Spleen (tissue), 11 donors: ENCODE results near the gene HOXB7. TPM values are rescaled to one million over a fixed set of nuclear protein-coding genes. Genes with fewer than 3 reads are reported as not detected.

Source experiments
- DNase-seq: peaks from one replicate; pipeline ENCODE4 v3.0.0-alpha.2; 2020
- H3K27ac ChIP-seq, 8 donors: fragments of 200-600 bp; sonication (generic) in 7 of 8; 1 replicate in 4 of 8; 2 replicates in 4 of 8; pipeline versions ENCODE4 v1.5.0 to v1.8.0; 2016 to 2021; ENCODE audit warnings: inconsistent platforms in 4 of 8, mild to moderate bottlenecking in 4 of 8, moderate library complexity in 1 of 8
- H3K27me3 ChIP-seq, 7 donors: fragments of 200-600 bp; sonication (generic) in 6 of 7; replicated peaks in 1 of 7; 1 replicate in 4 of 7; 2 replicates in 3 of 7; pipeline versions ENCODE4 v1.5.0 to v1.8.0; 2016 to 2021; ENCODE audit warnings: inconsistent platforms in 3 of 7, mild to moderate bottlenecking in 1 of 7
- H3K36me3 ChIP-seq, 6 donors: fragments of 200-600 bp; sonication (generic) in 5 of 6; 1 replicate in 4 of 6; 2 replicates in 2 of 6; pipeline versions ENCODE4 v1.5.0 to v1.8.0; 2016 to 2021; ENCODE audit warnings: inconsistent platforms in 2 of 6
- H3K4me1 ChIP-seq, 6 donors: fragments of 200-600 bp; sonication (generic) in 5 of 6; 1 replicate in 3 of 6; 2 replicates in 3 of 6; pipeline versions ENCODE4 v1.5.0 to v1.8.0; 2016 to 2021; ENCODE audit warnings: inconsistent platforms in 3 of 6
- H3K4me3 ChIP-seq, 8 donors: fragments of 200-600 bp; sonication (generic) in 7 of 8; 1 replicate in 4 of 8; 2 replicates in 4 of 8; pipeline versions ENCODE4 v1.5.0 to v1.8.0; 2016 to 2021; ENCODE audit warnings: inconsistent platforms in 4 of 8, mild to moderate bottlenecking in 4 of 8, moderate library complexity in 2 of 8
- H3K9me3 ChIP-seq, 8 donors: fragments of 200-600 bp; sonication (generic) in 7 of 8; 1 replicate in 4 of 8; 2 replicates in 4 of 8; pipeline versions ENCODE4 v1.5.0 to v1.8.0; 2016 to 2021; ENCODE audit warnings: inconsistent platforms in 4 of 8
- CTCF ChIP-seq, 11 experiments: fragments of 200-600 bp in 7 of 11; fragments of 450-650 bp in 4 of 11; sonication (generic) in 4 of 11; IDR thresholded peaks in 8 of 11; conservative IDR thresholded peaks in 3 of 11; 1 replicate in 7 of 11; 2 replicates in 4 of 11; pipeline versions ENCODE4 v1.4.0 to v1.8.0; 2016 to 2021; ENCODE audit warnings: antibody characterized with exemption in 11 of 11, inconsistent platforms in 4 of 11, mild to moderate bottlenecking in 1 of 11
- POLR2A ChIP-seq, 3 donors: fragments of 450-650 bp; IDR thresholded peaks; one replicate each; pipeline ENCODE4 v1.5.1; 2017; ENCODE audit warnings: antibody characterized with exemption in 3 of 3, mild to moderate bottlenecking in 1 of 3
- POLR2AphosphoS5 ChIP-seq, 3 donors: sonication (generic); formaldehyde crosslinking; IDR thresholded peaks; one replicate each; pipeline ENCODE4 v1.5.1; 2017; ENCODE audit warnings: antibody characterized with exemption in 3 of 3
- WGBS, 5 donors: extraction: QIAGEN DNeasy Blood & Tissue Kit in 3 of 5; methylation state at CpG; one replicate each; pipeline versions ENCODE4 v1.1.5 to v1.1.7; 2013 to 2018; 5-methylcytosine and 5-hydroxymethylcytosine counted together
- intact Hi-C: fragments of 100-400 bp; cut with DNase I; formaldehyde crosslinking; loops from one replicate; pipeline ENCODE4 v1.15.0; 2023; ENCODE audit warnings: low total_unique reads
- polyA plus RNA-seq, 3 donors: library from polyadenylated mRNA; stranded (reverse); fragments of 200-250 nt; gene quantifications; one replicate each; pipeline ENCODE4 v1.2.1, GENCODE V29; 2013
- total RNA-seq, 7 donors: library from RNA; depleted of rRNA in 3 of 7; stranded (reverse); fragments of >200 nt in 3 of 7; fragmentation: NEBNext Ultra II Directional in 4 of 7; extraction: Animal tissue kit (Norgen Biotek cat#: 25700) in 4 of 7; gene quantifications; one replicate each; pipeline versions ENCODE4 v1.1.0 to v1.2.1, GENCODE V29; 2016 to 2021
- donor health status: healthy with polysubstance abuse.
- donor health status: DM: no; HTN: no; CAD: no; lungs with moderate emphysema.
- donor health status: DM: no; HTN: no; CAD: no.
- donor health status: Bipolar disorder and iron deficiency.
- donor health status: healthy.
- donor health status: DM: no; HTN: no; CAD: no.
- donor health status: DM: yes; HTN: yes; CAD: no.

Gene HOXB7
- total and polyA plus RNA-seq, 10 donors: 1.3 to 7.5 (median 3.1) TPM

GRCh38 chr17:48596735-48597527 is 13.9 kb downstream of the HOXB7 start:
- no peaks in the 10 kb centered on the region for H3K9me3 ChIP-seq
- H3K27ac ChIP-seq: peak overlapping the region in 6 of 8 donors; percentile 72 to 85 (median 77)
- TF ChIP-seq CTCF (IDR thresholded peaks at IDR 0.05 in 8 of 11, conservative IDR thresholded peaks at IDR 0.05 in 3 of 11): no peak
- no peak for TF ChIP-seq POLR2A (IDR thresholded peaks at IDR 0.05)
- TF ChIP-seq POLR2AphosphoS5 (IDR thresholded peaks at IDR 0.05): no peak
- 11 to 25% (median 14%) methylated on average over 25 to 26 of the region's 26 CpGs for WGBS, 5 donors
- no peaks in the 10 kb centered on the region for H3K36me3 ChIP-seq
- peaks cover 6 to 100% (median 93%) of the 10 kb centered on the region in 7 donors for H3K27me3 ChIP-seq
- peak overlapping the region; percentile 39 to 74 (median 47) for H3K4me3 ChIP-seq
- DNase-seq: peak; percentile 48
- intact Hi-C loops: no loop called here
- peaks cover 19 to 77% (median 59%) of the 10 kb centered on the region in 6 donors for H3K4me1 ChIP-seq

- no peak for TF ChIP-seq POLR2A (IDR thresholded peaks at IDR 0.05)
- no peak for TF ChIP-seq POLR2AphosphoS5 (IDR thresholded peaks at IDR 0.05)
- no peak for TF ChIP-seq CTCF (IDR thresholded peaks at IDR 0.05 in 8 of 11, conservative IDR thresholded peaks at IDR 0.05 in 3 of 11)
- peaks cover 6 to 100% (median 93%) of the 10 kb centered on the region in 7 donors for H3K27me3 ChIP-seq
- no peak for DNase-seq
- H3K9me3 ChIP-seq: no peaks in the 10 kb centered on the region
- H3K27ac ChIP-seq: peak overlapping the region in 3 of 8 donors; percentile 72 to 85 (median 81)
- peaks cover 19 to 79% (median 58%) of the 10 kb centered on the region in 6 donors for H3K4me1 ChIP-seq
- H3K4me3 ChIP-seq: peak overlapping the region in 6 of 8 donors; percentile 13 to 74 (median 49)
- intact Hi-C loops: no loop called here
- no peaks in the 10 kb centered on the region for H3K36me3 ChIP-seq
- WGBS, 5 donors: 26 to 38% (median 34%) methylated on average over 43 to 54 of the region's 54 CpGs
Measured at GRCh38 chr17:48596000-48596734, 14.7 kb downstream of the HOXB7 start.

- Histone ChIP-seq H3K9me3 (no peaks in the 10 kb centered on the region), H3K4me3 (no peak overlapping the region), H3K36me3 (no peaks in the 10 kb centered on the region), H3K4me1 (peaks cover 19 to 83% (median 58%) of the 10 kb centered on the region in 6 donors), H3K27me3 (peaks cover 6 to 100% (median 97%) of the 10 kb centered on the region in 7 donors), H3K27ac (peak overlapping the region in 4 of 8 donors; percentile 38 to 85 (median 60))
- TF ChIP-seq POLR2A (IDR thresholded peaks at IDR 0.05) (no peak), CTCF (IDR thresholded peaks at IDR 0.05 in 8 of 11, conservative IDR thresholded peaks at IDR 0.05 in 3 of 11) (no peak), POLR2AphosphoS5 (IDR thresholded peaks at IDR 0.05) (no peak)
- intact Hi-C loops: no loop called here
- no peak for DNase-seq
- WGBS, 5 donors: 89 to 93% (median 90%) methylated on average over 24 to 25 of the region's 25 CpGs
Measured at GRCh38 chr17:48595278-48595999, 15.4 kb downstream of the HOXB7 start.
